WTC11 (cell line): ENCODE data around the gene SGO2.

Source experiments
- FOXJ3 ChIP-seq: sonication (generic); formaldehyde crosslinking; IDR thresholded peaks from 2 replicates; pipeline ENCODE4 v1.9.0; 2021; ENCODE audit warnings: missing genetic modification reagents, mild to moderate bottlenecking, borderline replicate concordance
- GRHL2 ChIP-seq: fragments of 250-450 bp; sonication (Bioruptor Pico); IDR thresholded peaks from 2 replicates; pipeline ENCODE4 v1.8.0; 2022; ENCODE audit warnings: mild to moderate bottlenecking, moderate library complexity; ENCODE audit not compliant: insufficient replicate concordance, severe bottlenecking
- MYBL2 ChIP-seq: sonication (generic); formaldehyde crosslinking; IDR thresholded peaks from 2 replicates; pipeline ENCODE4 v1.8.1; 2023; ENCODE audit warnings: mild to moderate bottlenecking, moderate library complexity, missing genetic modification reagents
- NR3C1 ChIP-seq: sonication (generic); formaldehyde crosslinking; conservative IDR thresholded peaks from 2 replicates; pipeline ENCODE4 v1.8.1; 2023; ENCODE audit warnings: low read depth, mild to moderate bottlenecking, missing genetic modification reagents
- PRRX2 ChIP-seq: fragments of 250-450 bp; sonication (Bioruptor Pico); IDR thresholded peaks from 2 replicates; pipeline ENCODE4 v1.8.0; 2021; ENCODE audit warnings: mild to moderate bottlenecking
- SP1 ChIP-seq: sonication (generic); formaldehyde crosslinking; conservative IDR thresholded peaks from 2 replicates; pipeline ENCODE4 v1.8.1; 2022; ENCODE audit warnings: missing genetic modification reagents
- TEAD4 ChIP-seq: sonication (generic); formaldehyde crosslinking; IDR thresholded peaks from 2 replicates; pipeline ENCODE4 v1.8.0; 2022; ENCODE audit warnings: mild to moderate bottlenecking, missing genetic modification reagents
- ZBTB21 ChIP-seq: sonication (generic); formaldehyde crosslinking; IDR thresholded peaks from 2 replicates; pipeline ENCODE4 v1.8.1; 2023; ENCODE audit warnings: mild to moderate bottlenecking, missing genetic modification reagents, borderline replicate concordance
- ZNF219 ChIP-seq: sonication (generic); formaldehyde crosslinking; IDR thresholded peaks from 2 replicates; pipeline ENCODE4 v1.8.0; 2023; ENCODE audit warnings: missing genetic modification reagents, mild to moderate bottlenecking, borderline replicate concordance
- TF ChIP-seq, protein P1 (sequence below): fragments of 200-600 bp; IDR thresholded peaks from 2 replicates; pipeline ENCODE4 v1.8.0; 2022; ENCODE audit warnings: antibody characterized with exemption
- TF ChIP-seq, protein P2 (sequence below): sonication (generic); formaldehyde crosslinking; IDR thresholded peaks from 2 replicates; pipeline ENCODE4 v1.8.0; 2022; ENCODE audit warnings: mild to moderate bottlenecking, missing genetic modification reagents
- TF ChIP-seq, protein P3 (sequence below): sonication (generic); formaldehyde crosslinking; IDR thresholded peaks from 2 replicates; pipeline ENCODE4 v1.8.1; 2023; ENCODE audit warnings: mild to moderate bottlenecking, missing genetic modification reagents, moderate library complexity
- TF ChIP-seq, protein P4 (sequence below): sonication (generic); formaldehyde crosslinking; IDR thresholded peaks from 2 replicates; pipeline ENCODE4 v1.8.1; 2022; ENCODE audit warnings: mild to moderate bottlenecking, moderate library complexity, missing genetic modification reagents
- TF ChIP-seq, protein P5 (sequence below): sonication (generic); formaldehyde crosslinking; IDR thresholded peaks from 2 replicates; pipeline ENCODE4 v1.8.1; 2023; ENCODE audit warnings: mild to moderate bottlenecking, missing genetic modification reagents

DNA sequence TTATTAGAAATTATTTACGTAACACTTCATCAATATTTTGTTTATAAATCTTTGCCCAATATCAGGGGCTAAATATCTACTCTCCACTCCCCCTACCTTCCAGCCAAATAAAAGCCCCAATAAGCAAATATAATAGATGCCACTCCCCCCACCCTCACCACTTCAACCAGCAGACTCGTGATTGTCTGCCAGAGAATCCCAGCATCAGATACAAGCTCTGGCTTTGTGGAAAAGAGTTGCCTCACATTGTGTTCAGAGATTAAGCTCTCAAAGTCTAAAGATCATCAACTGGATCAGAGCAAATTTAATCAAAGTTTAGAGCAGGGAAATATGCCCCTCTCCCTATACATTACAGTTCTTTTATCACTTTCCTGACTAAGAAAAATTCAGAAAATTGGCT, 99.3 kb downstream of the SGO2 start:
- TF ChIP-seq, protein P1, sequence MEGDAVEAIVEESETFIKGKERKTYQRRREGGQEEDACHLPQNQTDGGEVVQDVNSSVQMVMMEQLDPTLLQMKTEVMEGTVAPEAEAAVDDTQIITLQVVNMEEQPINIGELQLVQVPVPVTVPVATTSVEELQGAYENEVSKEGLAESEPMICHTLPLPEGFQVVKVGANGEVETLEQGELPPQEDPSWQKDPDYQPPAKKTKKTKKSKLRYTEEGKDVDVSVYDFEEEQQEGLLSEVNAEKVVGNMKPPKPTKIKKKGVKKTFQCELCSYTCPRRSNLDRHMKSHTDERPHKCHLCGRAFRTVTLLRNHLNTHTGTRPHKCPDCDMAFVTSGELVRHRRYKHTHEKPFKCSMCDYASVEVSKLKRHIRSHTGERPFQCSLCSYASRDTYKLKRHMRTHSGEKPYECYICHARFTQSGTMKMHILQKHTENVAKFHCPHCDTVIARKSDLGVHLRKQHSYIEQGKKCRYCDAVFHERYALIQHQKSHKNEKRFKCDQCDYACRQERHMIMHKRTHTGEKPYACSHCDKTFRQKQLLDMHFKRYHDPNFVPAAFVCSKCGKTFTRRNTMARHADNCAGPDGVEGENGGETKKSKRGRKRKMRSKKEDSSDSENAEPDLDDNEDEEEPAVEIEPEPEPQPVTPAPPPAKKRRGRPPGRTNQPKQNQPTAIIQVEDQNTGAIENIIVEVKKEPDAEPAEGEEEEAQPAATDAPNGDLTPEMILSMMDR, result no peak
- TF ChIP-seq, protein P2, sequence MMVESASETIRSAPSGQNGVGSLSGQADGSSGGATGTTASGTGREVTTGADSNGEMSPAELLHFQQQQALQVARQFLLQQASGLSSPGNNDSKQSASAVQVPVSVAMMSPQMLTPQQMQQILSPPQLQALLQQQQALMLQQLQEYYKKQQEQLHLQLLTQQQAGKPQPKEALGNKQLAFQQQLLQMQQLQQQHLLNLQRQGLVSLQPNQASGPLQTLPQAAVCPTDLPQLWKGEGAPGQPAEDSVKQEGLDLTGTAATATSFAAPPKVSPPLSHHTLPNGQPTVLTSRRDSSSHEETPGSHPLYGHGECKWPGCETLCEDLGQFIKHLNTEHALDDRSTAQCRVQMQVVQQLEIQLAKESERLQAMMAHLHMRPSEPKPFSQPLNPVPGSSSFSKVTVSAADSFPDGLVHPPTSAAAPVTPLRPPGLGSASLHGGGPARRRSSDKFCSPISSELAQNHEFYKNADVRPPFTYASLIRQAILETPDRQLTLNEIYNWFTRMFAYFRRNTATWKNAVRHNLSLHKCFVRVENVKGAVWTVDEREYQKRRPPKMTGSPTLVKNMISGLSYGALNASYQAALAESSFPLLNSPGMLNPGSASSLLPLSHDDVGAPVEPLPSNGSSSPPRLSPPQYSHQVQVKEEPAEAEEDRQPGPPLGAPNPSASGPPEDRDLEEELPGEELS (CRISPR knock-in tag), result no peak
- TF ChIP-seq, protein P3, sequence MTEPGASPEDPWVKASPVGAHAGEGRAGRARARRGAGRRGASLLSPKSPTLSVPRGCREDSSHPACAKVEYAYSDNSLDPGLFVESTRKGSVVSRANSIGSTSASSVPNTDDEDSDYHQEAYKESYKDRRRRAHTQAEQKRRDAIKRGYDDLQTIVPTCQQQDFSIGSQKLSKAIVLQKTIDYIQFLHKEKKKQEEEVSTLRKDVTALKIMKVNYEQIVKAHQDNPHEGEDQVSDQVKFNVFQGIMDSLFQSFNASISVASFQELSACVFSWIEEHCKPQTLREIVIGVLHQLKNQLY (CRISPR knock-in tag), result no peak
- TF ChIP-seq TEAD4 (CRISPR knock-in tag) (no peak), FOXJ3 (CRISPR knock-in tag) (no peak), GRHL2 (CRISPR knock-in tag) (no peak), PRRX2 (CRISPR knock-in tag) (no peak), ZNF219 (CRISPR knock-in tag) (no peak), NR3C1 (no peak), MYBL2 (CRISPR knock-in tag) (no peak), SP1 (CRISPR knock-in tag) (no peak), ZBTB21 (no peak)
- TF ChIP-seq, protein P4, sequence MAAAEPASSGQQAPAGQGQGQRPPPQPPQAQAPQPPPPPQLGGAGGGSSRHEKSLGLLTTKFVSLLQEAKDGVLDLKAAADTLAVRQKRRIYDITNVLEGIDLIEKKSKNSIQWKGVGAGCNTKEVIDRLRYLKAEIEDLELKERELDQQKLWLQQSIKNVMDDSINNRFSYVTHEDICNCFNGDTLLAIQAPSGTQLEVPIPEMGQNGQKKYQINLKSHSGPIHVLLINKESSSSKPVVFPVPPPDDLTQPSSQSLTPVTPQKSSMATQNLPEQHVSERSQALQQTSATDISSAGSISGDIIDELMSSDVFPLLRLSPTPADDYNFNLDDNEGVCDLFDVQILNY (CRISPR knock-in tag), result no peak
- TF ChIP-seq, protein P5, sequence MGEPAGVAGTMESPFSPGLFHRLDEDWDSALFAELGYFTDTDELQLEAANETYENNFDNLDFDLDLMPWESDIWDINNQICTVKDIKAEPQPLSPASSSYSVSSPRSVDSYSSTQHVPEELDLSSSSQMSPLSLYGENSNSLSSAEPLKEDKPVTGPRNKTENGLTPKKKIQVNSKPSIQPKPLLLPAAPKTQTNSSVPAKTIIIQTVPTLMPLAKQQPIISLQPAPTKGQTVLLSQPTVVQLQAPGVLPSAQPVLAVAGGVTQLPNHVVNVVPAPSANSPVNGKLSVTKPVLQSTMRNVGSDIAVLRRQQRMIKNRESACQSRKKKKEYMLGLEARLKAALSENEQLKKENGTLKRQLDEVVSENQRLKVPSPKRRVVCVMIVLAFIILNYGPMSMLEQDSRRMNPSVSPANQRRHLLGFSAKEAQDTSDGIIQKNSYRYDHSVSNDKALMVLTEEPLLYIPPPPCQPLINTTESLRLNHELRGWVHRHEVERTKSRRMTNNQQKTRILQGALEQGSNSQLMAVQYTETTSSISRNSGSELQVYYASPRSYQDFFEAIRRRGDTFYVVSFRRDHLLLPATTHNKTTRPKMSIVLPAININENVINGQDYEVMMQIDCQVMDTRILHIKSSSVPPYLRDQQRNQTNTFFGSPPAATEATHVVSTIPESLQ, result no peak
